ENCODE measurements around the gene MID2.
"Not testable (repeated sequence)": the region's sequence is repeated elsewhere in the genome, so short reads cannot be mapped to it uniquely, and the experiment has no call there.

Gene MID2

GRCh38 chrX:107935200-107935599 is 109.5 kb downstream of the MID2 start:
- in situ Hi-C loops (cut with HindIII; ENCODE audit: low pct_unique_long_range_greater_than_20kb, low sequenced_read_pairs) = no loop called here
- DNase-seq (ENCODE audit: low read depth in 1 of 2, low spot score in 1 of 2) = no peak
- no peak for TF ChIP-seq JUND (IDR thresholded peaks at IDR 0.05; ENCODE audit: low read depth)

- no peak for TF ChIP-seq JUND (IDR thresholded peaks at IDR 0.05; ENCODE audit: low read depth)
- DNase-seq (ENCODE audit: low read depth in 1 of 2, low spot score in 1 of 2) = no peak
- in situ Hi-C loops (cut with HindIII; ENCODE audit: low pct_unique_long_range_greater_than_20kb, low sequenced_read_pairs) = no loop called here
Observed at GRCh38 chrX:107935664-107936433, 110.2 kb downstream of the MID2 start.

DNA sequence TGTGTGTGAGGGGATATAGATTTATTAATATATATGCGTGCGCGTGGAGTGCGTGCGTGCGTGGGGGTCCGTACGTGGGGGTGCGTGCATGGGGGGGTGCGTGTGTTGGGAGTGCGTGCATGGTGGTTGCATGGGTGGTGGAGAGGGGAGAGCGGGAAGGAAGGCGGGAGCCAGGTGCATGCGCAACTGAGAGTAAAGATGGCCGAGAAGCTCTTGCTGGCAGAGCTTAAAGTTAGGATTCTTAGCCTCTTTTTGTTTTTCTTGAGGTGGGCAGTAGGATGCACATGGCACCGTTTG is 110.7 kb downstream of the MID2 start:
- in situ Hi-C loops (cut with HindIII; ENCODE audit: low pct_unique_long_range_greater_than_20kb, low sequenced_read_pairs) = no loop called here
- TF ChIP-seq JUND (IDR thresholded peaks at IDR 0.05; ENCODE audit: low read depth) = no peak
- DNase-seq (ENCODE audit: low read depth in 1 of 2, low spot score in 1 of 2) = no peak

DNA sequence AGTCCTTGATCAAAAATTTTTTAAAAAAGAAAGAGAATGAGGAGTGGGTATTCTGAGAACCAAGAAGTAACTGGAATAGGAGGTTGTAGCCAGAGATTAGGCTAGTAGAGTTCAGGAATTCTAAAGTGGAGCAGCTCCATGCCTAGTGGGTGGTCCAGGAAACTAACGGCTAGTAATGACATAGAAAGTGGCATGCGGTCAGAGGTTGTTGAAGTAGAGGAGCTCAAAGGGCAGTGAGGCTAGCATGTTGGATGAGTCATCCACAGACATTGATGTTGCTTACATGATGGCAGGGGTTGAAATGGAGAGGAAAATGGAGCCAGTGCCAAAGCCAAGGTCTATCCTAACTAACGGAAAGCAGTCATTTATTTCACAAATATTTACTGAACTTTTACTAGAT is 114.4 kb downstream of the MID2 start:
- no peak for DNase-seq (ENCODE audit: low read depth in 1 of 2, low spot score in 1 of 2)
- no peak for TF ChIP-seq JUND (IDR thresholded peaks at IDR 0.05; ENCODE audit: low read depth)
- in situ Hi-C loops (cut with HindIII; ENCODE audit: low pct_unique_long_range_greater_than_20kb, low sequenced_read_pairs) = no loop called here

DNA sequence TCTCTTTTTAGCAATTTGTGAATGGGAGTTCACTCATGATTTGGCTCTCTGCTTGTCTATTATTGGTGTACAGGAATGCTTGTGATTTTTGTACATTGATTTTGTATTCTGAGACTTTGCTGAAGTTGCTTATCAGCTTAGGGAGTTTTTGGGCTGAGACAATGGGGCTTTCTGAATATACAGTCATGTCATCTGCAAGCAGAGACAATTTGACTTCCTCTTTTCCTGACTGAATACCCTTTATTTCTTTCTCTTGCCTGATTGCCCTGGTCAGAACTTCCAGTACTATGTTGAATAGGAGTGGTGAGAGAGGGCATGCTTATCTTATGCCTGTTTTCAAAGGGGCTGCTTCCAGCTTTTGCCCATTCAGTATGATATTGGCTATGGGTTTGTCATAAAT is 129.7 kb downstream of the MID2 start:
- in situ Hi-C loops (cut with HindIII; ENCODE audit: low pct_unique_long_range_greater_than_20kb, low sequenced_read_pairs); DNase-seq (ENCODE audit: low read depth in 1 of 2, low spot score in 1 of 2): not testable (repeated sequence)

DNA sequence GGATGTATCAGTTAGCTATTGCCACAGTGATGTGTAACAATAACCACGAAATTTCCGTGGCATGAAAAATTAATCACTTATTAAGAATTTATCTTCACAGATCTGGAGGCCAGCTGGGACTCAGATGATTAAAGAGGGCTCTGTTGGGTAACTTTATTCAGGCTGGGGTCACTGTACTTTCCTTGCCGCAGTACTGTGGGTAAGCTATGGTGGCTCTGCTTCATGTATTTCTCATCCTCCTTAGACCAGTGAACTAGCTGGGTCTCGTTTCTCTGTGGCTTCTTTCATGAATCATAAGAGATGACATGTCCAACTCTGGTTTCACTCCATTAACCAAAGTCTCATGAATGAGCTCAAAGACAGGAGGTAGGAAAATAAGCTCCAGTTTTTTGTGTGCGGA is 143.0 kb downstream of the MID2 start:
- in situ Hi-C loops (cut with HindIII; ENCODE audit: low pct_unique_long_range_greater_than_20kb, low sequenced_read_pairs) = no loop called here
- no peak for DNase-seq (ENCODE audit: low read depth in 1 of 2, low spot score in 1 of 2)
- TF ChIP-seq JUND (IDR thresholded peaks at IDR 0.05; ENCODE audit: low read depth) = no peak

- no peak for TF ChIP-seq JUND (IDR thresholded peaks at IDR 0.05; ENCODE audit: low read depth)
- DNase-seq (ENCODE audit: low read depth in 1 of 2, low spot score in 1 of 2) = peak in 1 of 2 experiments; percentile 1
- in situ Hi-C loops (cut with HindIII; ENCODE audit: low pct_unique_long_range_greater_than_20kb, low sequenced_read_pairs) = no loop called here
Observed at GRCh38 chrX:107970073-107970472, 144.4 kb downstream of the MID2 start.

- DNase-seq (ENCODE audit: low read depth in 1 of 2, low spot score in 1 of 2) = no peak
- TF ChIP-seq JUND (IDR thresholded peaks at IDR 0.05; ENCODE audit: low read depth) = no peak
- in situ Hi-C loops (cut with HindIII; ENCODE audit: low pct_unique_long_range_greater_than_20kb, low sequenced_read_pairs) = no loop called here
Observed at GRCh38 chrX:107971636-107972035, 146.0 kb downstream of the MID2 start.

Data from T47D (cell line).